Activated T-cell treated with anti-CD3 and anti-CD28 coated beads, Interleukin-2, amount 50 U/mL, for 48 hours (primary cell): ENCODE data around the gene SLX9.
"Not testable (repeated sequence)": the region's sequence is repeated elsewhere in the genome, so short reads cannot be mapped to it uniquely, and the experiment has no call there.

Experiments used
- DNase-seq, 2 experiments: peaks; one replicate each; pipeline ENCODE4 v3.0.0-alpha.2; 2020

SLX9 gene

DNA sequence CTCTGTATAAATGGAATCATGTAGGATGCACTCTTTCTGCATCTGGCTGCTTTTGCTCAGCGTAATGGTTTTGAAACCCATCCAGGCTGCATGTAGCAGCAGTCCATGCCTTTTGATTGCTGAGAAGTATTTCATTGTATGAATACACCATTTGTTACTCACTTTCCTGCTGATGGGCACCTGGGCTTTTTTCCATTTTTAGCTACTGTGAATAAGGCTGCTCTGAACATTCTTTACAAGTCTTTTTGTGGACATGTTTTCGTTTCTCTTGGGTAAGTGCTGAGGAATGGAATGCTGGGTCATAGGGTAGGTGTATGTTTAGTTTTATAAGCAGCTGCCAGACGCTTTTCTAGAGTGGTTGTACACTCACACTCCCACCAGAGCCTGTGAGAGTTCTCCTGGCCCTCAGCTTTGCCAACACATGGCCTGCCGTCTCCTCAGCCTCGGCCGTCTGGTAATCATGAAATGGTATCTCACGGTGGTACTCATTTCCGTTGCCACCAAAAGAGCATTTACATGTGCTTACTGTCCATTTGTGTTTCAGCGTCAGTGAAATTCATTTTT lies 22.7 kb downstream of the SLX9 start:
- no peak for DNase-seq

DNA sequence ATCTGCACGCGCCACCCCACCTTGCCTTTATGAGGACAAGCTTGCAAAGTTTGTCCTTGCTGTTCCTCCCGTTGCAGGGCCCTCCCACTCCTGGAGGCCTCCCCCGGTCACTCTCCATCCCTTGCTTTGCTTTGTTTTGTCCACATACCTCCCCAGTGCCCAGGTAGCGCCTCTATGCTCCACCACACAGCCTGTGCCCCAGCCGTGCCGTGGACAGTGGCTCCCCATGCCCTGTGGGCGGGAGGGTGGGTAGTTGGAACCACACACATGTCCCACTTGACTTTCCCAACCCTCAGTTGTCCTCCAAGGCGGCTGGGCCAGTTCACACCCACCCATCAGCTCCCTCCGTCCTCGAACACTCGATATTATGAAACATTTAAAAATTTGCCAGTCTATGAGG lies 24.6 kb downstream of the SLX9 start:
- no peak for DNase-seq

DNA sequence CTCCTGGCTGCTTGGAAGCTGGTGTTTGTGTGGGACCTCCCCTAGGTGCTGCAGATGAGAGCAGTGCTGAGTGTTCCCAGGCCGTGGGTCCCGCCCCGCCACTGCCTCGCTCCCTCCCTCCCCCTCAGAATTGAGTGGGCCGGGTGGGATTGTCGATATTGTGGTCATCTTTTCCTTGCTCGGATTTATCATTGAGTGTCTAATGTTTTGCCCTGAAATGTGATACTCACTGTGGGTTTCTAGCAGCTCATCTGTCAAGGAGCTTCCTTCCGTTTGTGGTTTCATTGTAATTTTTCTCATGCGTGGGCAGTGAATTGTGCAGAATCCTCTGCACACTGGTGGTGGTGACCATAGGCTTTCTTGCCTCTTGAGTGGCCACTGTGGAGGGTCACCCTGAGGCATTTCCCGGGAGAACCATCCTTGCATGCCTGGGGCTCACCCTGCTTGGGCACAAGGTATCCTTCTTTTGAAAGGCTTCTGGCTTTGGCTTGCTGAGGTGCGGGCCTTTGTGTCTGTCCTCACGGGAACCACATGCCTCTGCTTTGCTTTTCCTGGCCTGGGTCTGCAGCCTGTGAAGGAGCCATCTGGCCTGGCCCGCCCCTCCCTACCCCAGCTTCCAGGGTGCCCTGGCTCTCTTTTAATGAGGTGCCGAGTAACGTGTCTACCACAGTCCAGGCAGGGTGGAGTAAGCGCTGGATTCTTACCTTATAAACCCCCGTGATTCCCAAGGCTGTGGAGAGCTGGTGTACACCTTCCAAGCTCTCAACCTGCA lies 25.6 kb downstream of the SLX9 start:
- peak; percentile 55 to 64 for DNase-seq

DNA sequence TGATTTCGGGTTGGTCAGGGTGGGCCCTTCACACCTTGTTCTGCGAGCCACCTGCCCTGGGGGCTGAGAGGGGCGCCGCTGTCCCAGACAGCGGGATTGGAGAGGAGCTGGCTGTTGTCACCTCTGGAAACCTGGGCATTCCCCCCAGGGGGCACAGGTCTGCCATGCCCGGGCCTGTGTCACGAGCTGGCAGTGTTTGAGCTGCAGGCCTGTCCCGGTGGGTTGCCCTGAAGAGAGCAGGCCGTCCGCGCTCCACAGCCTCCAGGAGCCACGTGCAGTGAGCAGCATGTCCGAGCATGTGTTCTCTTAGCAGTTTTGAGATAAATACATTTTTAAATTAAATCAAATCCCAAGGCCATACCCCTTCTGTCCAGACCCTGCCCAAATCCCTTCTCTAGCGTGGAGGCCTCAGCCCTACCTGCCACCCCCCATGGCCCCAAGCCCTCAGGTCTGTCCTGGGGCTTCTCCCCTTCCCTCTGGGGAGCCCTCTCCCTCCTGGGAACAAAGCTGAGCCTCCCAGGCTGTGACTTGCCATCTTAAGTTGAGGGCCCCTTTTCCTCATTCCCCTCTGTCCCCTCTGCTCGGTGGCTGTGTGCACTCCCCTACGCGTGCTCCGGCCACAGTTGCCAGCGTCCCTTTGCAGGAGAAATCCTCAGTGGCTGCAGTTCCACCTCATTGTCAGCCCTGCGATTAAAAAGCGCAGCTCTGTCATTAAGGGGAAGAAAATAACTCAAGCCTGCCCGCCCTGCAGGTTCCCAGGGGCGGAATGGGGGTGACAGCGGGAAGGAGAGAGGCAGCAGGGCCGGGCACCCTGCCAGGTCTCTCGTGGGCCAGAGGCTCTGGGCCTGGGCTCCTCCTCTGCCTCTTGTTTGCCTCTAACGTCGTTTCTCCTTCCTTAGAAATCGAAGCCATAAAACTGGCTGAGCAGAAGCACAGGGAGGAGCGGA lies 26.6 kb downstream of the SLX9 start:
- no peak for DNase-seq

DNA sequence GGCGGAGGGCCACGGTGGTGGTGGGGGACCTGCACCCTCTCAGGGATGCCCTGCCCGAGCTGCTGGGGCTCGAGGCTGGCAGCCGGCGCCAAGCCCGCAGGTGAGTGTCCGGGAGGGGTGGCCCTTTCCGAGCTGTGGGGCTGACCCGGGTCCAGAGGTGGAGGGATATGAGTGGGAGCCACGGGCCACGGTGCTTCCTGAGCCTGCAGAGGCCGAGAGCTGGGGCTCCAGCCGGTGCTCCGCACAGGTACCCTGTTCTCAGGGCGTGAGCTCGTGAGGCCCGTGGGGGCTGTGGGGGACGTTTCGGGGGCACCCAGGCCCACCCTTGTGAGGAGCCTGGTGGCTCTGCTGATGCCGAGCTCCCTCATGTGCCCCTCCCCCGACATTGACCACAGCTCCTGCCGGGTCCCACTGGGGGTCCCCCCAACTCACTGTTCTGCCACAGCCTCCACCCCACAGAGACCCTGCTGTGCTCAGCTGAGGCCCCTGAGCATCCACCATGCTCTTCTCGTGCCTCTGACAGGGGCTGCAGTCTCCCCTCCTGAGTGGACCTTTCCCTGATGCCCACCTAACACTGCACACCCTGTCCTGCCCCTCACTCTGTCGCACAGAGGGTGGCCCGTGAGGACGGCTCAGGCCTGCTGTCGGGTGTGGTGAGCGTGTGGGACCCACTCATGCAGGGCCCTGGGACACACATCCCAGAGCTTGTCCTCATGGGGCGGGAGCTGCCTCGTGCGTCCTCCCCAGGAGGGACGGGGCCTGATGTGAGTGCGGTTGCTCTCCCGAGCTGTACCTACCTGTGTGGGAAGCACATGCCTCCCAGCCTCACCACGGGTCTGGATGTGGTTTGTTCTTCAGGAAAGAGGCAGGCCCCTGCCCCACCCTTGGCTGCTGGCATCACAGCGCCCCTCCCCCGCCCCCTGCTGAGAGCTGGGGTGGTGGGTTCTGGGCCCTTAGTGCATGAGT lies 27.5 kb downstream of the SLX9 start:
- DNase-seq, result no peak

DNA sequence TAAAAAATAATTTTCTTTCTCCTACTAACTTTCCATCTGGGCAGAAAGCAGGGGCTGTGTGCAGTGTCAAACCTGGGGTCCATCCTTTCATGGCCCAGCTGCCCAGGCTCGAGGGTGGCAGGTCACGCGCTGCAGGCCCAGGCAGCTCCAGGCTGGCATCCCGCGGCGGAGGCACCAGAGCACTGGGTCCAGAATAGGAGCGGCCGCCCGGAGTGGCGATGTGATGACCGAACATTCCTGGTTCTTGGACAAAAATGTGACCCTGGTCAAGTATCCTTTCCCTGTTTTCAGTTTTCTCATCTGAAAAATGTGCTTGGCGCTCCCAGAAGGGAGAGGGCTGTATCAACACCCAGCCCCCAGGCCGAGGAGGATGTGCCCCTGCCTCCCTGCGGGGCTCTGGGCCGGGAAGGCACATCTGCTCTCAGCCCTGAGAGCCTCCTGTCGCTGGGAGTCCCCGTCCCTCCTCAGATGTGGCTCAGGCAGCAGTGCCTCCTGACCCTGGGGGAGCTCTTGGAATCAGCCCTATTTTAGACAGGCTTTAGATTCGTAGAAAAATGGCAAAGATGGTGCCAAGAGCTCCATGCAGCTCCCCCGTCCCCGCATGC lies 29.3 kb downstream of the SLX9 start:
- DNase-seq, result no peak

DNA sequence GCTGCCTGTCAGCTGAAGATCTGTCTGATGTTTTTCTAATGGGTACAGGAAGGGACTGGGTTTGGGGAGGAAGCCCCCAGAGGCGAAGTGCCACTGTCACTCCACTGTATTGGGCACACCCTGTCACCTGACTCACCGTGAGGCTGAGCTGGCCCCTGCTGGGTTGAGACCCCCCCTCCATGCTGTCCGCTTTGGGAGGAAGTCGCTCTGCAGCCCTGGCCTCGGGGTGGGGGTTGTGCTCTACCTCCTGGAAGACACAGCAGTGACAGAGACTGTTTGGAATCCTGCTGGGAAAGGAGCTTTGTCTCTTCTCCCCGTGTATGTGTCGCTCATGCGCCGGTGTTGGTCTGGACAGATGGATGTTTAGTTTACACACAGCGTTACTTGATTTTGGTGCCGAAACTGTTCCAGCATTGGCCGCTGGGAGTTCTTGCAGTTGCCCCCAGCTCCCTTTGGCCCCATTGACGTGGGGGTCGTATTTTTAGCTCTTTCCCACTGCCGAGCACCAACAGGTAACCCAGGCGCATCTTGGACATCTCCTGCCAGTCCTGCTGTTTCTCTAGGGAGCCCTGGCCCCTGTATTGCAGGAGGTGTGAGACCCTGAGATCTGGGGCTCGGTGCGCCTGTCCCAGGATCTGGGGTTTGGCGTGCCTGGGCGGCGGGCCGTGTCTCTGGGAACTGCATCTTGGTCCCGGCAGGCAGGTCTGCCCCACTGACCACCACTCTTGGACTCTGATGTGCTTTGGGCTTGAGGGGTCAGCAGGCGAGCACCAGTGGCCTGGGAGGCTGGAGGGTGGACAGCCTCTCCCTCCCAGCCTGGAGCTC lies 30.3 kb downstream of the SLX9 start:
- DNase-seq, result no peak

DNA sequence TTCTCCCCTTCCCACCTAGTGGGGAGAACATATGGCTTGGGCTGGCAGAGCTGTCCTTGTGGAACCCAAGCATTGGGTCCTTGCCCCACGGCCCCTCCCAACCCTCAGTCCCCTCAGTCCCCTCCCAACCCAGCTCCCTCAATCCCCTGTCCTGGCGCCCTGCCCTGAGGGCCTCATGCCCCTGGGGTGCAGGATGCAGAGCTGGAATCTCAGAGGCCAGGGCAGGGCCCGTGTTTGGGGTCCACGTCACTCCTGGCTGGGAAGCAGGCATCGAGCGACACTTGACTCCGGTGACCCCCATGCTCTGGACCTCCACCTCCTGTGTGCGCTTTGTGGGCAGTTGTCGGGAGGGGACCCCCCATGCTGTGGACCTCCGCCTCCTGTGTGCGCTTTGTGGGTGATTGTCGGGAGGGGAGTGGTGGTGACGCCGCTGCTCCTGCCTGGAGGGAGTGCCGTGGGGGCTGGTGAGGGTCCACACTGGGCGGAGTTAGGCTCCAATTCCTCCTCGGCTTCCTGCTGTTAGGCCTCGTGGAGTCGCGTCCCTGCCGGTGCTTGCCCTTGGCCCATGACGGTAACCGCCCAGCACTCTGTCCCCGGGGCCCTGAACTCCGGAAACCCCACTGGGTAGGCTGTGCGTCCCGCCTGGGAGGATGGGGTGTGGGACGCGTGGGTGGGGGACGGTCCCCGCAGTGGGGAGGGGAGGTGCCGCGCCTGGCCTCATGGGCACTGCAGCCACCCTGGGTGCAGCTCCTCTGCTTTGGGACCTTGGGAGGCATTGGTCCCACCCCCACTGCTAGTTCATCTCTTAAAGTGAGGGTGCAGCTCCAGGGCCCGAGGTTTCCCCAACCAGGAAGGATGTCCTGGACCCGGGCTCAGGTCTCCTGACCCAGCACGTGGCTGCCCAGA lies 31.2 kb downstream of the SLX9 start:
- no peak for DNase-seq

DNA sequence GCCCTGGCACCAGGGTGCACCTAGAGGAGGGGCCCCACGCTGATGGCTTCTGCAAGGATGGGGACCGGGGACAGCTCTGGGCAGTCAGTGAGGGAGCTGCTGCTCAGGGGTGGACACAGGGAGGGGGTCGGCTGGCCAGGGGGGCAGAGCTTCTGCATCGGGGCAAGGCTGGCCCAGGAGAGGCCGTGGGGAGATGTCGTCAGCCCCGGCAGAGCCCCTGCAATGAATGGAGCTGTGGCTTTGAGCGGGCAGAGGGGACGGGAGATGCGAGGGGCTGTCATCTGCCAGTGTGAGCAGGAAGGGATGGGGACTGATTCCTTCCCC lies 31.8 kb downstream of the SLX9 start:
- DNase-seq, result no peak

DNA sequence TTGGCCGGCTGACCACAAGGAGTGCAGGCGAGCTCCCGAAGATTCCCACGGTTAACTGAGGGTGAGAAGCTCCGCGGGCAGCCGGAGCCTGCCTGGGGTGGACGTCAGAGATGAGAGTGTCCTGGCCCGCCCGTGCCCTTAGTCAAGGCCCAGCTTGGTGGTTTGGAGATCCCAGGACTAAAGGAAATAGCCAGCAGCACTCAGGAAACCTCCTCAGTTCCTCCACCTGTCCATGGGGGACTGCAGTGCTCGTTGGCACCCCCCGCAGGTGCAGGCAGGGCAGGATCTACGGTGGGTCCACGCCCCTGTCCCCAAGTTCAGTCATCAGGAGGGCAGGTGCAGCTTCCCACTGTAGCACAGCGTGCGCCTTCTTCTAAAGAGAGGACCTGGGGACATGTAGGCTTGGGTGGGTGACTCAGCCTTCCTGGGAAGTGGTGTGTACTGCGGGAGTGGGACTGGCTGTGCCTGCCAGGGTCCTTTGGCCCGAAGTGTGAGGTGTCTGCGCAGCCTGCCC lies 32.5 kb downstream of the SLX9 start:
- DNase-seq, result no peak

DNA sequence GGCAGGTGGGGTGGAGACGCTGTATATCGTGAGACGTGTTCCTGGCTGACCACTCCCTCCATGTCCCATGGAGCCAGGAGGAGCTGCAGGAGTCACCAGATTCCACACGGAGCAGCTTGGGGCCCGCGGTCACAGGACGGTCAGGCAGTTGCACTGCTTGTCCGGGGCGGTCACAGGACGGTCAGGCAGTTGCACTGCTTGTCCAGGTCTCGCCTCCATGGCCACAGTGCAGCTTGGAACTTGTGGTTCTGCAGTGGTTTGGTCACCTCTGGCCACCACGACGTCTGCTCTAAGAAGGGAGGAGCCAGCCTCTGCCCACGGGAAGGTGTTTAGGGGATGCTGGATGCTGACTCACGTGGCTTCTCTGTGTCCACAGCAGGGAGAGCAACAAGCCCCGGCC lies 33.0 kb downstream of the SLX9 start:
- no peak for DNase-seq

DNA sequence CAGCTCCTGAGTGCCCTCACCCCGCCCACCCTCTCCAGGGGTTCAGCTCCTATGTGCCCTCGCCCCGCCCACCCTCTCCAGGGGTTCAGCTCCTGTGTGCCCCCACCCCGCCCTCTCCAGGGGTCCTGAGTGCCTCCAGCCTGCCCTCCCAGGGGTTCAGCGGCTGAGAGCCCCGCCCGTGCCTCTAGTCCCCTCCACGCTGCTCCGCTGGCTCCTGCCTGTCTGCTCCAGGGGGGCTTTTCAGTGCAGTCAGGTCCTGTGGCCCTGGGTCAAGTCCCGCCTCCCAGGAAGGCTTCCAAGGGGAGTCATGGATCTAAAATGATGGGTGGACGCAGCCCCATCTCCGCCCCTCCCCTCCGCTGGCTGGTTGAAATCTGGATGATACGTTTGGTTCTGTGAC lies 33.8 kb downstream of the SLX9 start:
- DNase-seq, result no peak

DNA sequence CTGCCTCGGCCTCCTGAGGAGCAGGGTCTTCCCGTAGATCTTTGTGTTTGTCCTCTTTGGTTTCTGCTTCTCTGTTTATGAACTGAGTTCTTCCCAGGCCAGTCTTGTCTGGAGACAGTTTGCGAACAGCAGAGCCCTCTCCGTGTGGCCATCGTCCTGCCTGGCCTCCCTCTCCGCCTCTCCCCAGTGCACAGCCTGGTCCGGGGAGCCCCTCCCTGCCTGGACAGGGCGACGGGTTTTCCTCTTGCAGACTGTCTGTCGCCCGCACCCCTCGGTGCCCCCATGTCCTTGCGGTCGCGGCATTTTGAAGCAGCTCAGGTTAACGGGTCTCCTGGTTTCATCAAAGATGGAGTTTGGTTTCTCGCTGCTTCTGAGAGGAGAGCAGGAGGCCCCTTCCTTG lies 34.8 kb downstream of the SLX9 start:
- DNase-seq, result no peak

DNA sequence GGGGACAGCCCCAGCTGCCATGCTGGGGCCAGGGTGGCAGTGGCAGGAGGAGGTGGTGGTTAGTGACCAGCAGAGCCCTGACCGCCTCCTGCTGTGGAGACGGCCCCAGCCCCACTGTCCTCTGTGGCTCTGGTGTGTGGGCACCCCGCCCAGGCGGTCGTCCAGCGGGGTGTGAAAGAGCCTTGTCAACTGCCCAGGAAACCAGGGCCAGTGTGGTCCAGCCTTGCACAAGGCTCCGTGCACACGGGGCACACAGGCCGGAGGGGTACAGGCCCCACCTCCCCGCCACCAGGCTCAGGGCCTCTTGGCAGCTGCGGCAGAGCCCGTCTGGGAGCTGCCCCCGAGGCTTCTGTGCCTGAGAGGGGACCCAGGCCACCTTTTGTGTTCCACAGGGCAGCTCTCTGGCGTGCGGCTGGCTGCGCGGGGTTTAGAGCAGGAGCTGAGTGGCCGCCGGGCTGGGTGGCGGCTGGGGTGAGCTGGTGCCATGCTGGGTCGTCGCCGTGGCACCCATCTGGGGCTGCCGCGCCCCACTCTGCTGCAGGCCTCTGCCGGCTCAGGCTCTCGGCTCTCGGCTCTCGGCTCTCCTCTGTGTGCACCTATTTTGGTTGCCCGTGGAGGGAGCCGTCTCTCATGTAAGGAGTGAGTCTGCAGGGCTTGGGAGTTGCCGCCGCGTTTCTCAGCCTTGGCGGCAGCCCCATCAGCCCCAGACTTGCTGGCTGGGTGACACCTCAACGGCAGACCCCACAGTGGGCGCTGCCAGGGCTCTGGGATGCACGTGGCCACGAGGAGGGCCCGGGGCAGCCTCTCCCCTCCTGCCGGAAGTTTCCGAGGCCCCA lies 36.1 kb downstream of the SLX9 start:
- DNase-seq, result no peak

DNA sequence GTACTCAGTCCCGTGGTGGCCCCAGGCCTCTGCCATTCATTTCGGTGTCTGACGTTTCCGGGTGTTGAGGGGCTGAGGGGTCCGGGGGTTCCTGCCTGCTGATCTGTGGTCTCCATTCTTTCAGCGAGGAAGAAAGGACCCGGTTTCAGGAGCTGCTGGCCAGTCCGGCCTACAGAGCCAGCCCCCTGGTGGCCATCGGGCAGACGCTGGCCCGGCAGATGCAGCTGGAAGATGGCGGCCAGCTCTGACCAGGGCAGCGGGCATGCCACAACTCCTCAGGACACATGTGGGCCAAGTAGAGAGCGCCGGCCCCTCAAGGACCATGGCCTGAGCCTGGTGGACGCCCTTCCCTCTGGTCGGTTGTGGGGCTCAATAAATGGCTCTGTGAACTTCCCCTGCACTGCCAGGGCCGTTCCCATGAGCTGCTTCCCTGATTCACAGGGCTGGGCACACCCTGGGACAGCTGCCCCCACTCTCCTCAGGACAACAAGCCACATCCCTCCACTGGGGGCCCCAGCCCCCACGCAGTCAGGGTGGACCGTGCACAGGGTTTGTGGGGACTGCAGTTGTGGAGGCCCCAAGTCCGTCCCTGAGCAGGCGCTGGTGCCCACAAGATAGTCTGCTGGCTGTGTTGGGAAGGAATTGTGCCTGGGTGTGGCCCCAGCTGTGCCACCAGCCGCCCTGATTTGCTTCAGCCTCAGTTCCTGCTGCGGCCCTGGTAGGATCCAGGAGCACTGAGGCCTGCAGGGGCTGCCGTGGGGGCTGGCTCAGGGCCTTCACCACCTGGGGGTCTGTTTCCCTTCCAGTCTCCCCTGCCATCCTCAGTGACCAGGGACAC lies 36.9 kb downstream of the SLX9 start:
- DNase-seq, result not testable (repeated sequence)

DNA sequence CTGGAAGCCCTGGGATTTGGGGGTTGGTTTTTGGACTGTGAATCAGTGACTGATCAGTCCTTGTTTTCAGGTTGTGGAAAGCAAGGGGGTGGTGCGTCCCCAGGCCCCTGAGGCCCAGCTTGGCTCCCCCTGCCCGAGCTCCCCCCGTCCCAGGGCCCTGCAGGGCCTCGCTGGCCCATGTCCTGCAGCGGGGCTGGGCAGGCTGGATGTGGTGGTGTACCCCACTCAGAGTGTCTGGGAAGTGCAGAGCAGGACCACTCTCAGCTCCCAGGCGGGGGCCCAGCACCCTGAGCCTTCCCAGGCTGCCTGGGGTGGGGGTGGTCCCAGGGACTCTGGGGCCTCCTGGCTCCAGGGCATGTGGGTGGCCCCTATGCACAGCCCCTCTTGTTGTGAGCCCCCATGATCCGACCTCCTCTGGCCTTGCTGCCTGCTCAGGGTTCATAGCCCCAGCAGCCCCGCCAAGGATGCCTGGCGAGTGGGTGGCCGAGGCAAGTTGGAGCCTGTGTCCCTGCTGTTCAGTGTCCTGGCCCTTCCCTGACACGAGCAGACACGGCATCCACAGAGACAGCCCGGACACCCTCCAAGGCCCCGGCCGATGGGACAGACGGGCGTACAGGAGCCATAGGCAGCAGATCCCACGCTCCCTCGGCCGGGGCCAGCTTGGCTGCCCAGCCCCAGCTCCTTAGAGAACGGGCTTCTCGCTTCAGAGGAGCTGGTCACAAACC lies 37.9 kb downstream of the SLX9 start:
- no peak for DNase-seq
